Parathyroid adenoma (tissue), 2 donors: Measurements from ENCODE around the gene TMEM217.
"Not testable (repeated sequence)": the region's sequence is repeated elsewhere in the genome, so short reads cannot be mapped to it uniquely, and the experiment has no call there.

Experiments
- H2AFZ ChIP-seq: fragments of 300-600 bp; sonication (generic); one replicate; pipeline ENCODE4 v1.7.0; 2017; ENCODE audit warnings: antibody characterized with exemption, mild to moderate bottlenecking
- H3K27ac ChIP-seq: fragments of 300-600 bp; sonication (generic); one replicate; pipeline ENCODE4 v1.7.0; 2017
- H3K27me3 ChIP-seq: fragments of 300-600 bp; sonication (generic); one replicate; pipeline ENCODE4 v1.7.0; 2017; ENCODE audit warnings: low read length; ENCODE audit not compliant: control insufficient read depth, insufficient read depth
- H3K36me3 ChIP-seq: fragments of 300-600 bp; sonication (generic); one replicate; pipeline ENCODE4 v1.7.0; 2017; ENCODE audit warnings: low read length; ENCODE audit not compliant: control insufficient read depth, insufficient read depth
- H3K4me1 ChIP-seq: fragments of 300-600 bp; sonication (generic); one replicate; pipeline ENCODE4 v1.7.0; 2017; ENCODE audit warnings: control low read depth
- H3K4me2 ChIP-seq: fragments of 300-600 bp; sonication (generic); one replicate; pipeline ENCODE4 v1.7.0; 2017; ENCODE audit warnings: low read length
- H3K4me3 ChIP-seq: fragments of 300-600 bp; sonication (generic); one replicate; pipeline ENCODE4 v1.7.0; 2017; ENCODE audit warnings: low read depth, low read length
- H3K79me2 ChIP-seq: fragments of 300-600 bp; sonication (generic); one replicate; pipeline ENCODE4 v1.7.0; 2017; ENCODE audit warnings: control low read depth
- H3K9ac ChIP-seq: fragments of 300-600 bp; sonication (generic); one replicate; pipeline ENCODE4 v1.7.0; 2017; ENCODE audit warnings: mild to moderate bottlenecking
- H3K9me3 ChIP-seq: fragments of 300-600 bp; sonication (generic); one replicate; pipeline ENCODE4 v1.7.0; 2017; ENCODE audit warnings: low read length; ENCODE audit not compliant: control insufficient read depth
- TF ChIP-seq, protein P1 (sequence below): fragments of 300-600 bp; sonication (generic); IDR thresholded peaks from one replicate; pipeline ENCODE4 v1.7.0; 2017; ENCODE audit warnings: antibody characterized with exemption, mild to moderate bottlenecking
- donor health status: primary hyperparathyroidism.

Gene TMEM217

DNA sequence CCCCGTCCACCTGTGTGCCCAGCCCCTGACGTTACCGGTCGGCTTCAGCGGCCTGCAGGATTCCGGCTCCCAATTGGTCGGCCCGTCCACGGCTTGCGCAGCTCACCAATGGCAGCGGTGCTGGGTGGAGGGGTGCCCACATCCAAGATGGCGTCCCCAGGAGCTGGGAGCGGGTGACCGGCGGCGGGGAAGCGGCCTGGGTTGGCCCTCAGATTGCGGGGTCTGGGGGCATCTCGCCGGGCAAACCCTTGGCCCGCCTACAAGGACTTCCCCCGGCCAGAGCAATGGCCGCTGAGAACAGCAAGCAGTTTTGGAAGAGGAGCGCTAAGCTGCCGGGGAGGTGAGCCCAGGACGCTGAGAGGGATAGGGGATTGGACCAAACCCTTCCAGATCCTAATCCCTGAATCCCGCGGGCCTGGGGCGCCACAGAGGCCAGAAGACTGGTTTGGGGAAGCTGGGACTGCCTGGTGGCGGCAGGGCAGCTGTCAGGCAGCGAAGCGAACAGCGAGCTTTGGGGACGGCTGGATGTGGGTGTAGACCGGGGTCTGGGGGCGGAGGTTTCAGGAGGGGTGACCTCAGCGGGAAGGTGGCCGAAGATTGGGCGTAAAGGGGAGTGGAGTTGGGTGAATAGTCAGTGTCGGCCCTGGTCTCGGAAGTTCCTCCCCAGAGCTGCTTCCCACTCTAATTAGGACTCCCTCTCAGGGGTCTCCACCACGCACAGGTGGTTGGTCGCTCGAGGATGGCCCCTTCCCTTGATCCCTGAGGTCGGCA lies at the start of gene TMEM217, which contains the start of gene TBC1D22B:
TSS of gene TMEM217 (minus strand) at position 511 of the 771 bp plus-strand sequence. CDS start 39,114 bp downstream, outside the sequence.
TSS of gene TBC1D22B (plus strand) at position 139 of the 771 bp plus-strand sequence. CDS start at position 285, 146 bp downstream.
- H3K4me1 ChIP-seq = peaks cover 3% of the 10 kb centered on the region
- no peaks in the 10 kb centered on the region for H3K36me3 ChIP-seq
- TF ChIP-seq, protein P1, sequence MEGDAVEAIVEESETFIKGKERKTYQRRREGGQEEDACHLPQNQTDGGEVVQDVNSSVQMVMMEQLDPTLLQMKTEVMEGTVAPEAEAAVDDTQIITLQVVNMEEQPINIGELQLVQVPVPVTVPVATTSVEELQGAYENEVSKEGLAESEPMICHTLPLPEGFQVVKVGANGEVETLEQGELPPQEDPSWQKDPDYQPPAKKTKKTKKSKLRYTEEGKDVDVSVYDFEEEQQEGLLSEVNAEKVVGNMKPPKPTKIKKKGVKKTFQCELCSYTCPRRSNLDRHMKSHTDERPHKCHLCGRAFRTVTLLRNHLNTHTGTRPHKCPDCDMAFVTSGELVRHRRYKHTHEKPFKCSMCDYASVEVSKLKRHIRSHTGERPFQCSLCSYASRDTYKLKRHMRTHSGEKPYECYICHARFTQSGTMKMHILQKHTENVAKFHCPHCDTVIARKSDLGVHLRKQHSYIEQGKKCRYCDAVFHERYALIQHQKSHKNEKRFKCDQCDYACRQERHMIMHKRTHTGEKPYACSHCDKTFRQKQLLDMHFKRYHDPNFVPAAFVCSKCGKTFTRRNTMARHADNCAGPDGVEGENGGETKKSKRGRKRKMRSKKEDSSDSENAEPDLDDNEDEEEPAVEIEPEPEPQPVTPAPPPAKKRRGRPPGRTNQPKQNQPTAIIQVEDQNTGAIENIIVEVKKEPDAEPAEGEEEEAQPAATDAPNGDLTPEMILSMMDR = no peak

DNA sequence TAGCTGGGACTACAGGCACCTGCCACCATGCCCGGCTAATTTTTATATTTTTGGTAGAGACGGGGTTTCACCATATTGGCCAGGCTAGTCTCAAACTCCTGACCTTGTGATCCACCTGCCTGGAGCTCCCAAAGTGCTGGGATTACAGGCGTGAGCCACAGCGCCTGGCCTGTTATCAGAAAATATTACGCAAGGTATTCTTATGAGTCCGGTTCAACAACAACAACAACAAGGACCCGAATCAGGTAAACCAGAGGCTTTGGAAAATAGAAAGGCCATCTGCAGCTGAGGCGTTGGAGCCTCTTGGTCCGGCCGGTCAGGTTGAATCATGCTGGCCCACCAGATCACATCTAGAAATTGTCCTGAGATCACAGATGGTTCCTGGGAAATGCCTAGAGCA lies 49.5 kb upstream of the TMEM217 start:
- not testable (repeated sequence) for H3K27ac ChIP-seq, H3K4me2 ChIP-seq, H3K9ac ChIP-seq, H3K36me3 ChIP-seq, H3K9me3 ChIP-seq, H3K4me3 ChIP-seq, H2AFZ ChIP-seq, H3K27me3 ChIP-seq, H3K79me2 ChIP-seq, H3K4me1 ChIP-seq

More for the DNA sequence above, at the start of gene TMEM217, which contains the start of gene TBC1D22B:
- peak within 1 kb of the TSS; percentile 97 for H3K9ac ChIP-seq
- no peaks in the 10 kb centered on the region for H3K27me3 ChIP-seq
- peak within 1 kb of the TSS; percentile 92 for H3K4me2 ChIP-seq
- peak within 1 kb of the TSS; percentile 99 for H2AFZ ChIP-seq
- peak within 1 kb of the TSS; percentile 78 for H3K27ac ChIP-seq
- peaks cover 31% of the 10 kb centered on the region for H3K79me2 ChIP-seq
- peak within 1 kb of the TSS; percentile 92 for H3K4me3 ChIP-seq
- no peaks in the 10 kb centered on the region for H3K9me3 ChIP-seq

DNA sequence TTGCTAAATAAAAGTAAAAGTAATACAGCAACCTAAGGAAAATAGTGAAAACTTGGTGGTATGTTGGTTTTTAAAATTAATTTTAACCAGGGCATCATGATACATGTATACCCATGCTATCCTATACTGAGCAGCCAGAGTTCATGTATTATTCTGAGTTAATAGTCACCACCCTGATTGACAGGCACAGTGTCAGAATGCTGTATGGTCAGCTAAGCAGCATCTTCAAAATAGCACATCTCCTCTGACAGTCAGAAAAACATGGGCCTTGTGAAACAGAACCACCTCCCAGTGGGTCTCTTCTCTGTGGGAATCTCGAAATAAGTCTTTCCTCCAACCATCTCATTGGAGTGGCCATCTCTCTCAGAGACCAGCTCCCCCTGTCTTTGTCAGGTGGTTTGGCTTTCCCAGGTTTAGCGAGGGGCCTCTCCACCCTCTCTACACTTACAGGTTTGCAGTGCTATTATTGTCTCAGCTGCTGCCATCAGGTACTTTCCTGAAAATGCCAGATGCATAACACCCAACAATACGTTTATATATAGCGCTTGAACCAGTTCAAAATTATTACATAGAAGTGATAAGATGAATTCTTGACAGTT lies 48.8 kb upstream of the TMEM217 start:
- Histone ChIP-seq H3K4me2 (no peak overlapping the region), H3K27me3 (no peaks in the 10 kb centered on the region), H3K27ac (no peak overlapping the region), H2AFZ (no peak overlapping the region), H3K79me2 (no peaks in the 10 kb centered on the region), H3K9ac (no peak overlapping the region), H3K4me3 (no peak overlapping the region), H3K36me3 (no peaks in the 10 kb centered on the region), H3K4me1 (peaks cover 6% of the 10 kb centered on the region), H3K9me3 (no peaks in the 10 kb centered on the region)
- TF ChIP-seq, protein P1 = no peak

DNA sequence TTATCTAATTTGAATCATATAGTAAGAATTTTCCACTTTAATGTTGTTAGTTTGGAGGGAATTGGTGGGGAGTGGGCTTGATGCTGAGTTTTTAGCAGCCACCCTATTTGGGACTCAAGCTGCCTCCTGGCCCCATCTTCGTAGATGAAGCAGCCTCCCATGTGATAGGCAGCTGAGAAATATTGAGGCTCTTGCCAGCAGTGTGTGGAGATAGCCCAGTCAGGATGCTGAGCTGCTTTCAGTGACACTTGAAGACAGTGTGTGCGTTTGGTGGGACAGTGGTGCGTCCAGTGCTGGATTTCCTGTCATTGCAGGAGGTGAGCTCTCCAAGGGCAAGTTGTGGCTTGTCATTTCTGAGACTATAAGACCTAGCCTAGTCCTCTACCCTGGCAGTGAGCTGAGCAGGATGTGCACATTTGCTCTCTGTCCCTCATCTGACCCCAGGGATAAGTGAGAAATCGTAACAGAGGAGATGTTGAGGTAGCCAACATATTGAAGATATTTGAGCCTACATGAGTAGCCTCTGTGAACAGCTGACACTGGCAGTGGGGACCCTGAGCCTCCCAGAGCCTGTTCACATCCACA lies 48.0 kb upstream of the TMEM217 start:
- peaks cover 6% of the 10 kb centered on the region for H3K4me1 ChIP-seq
- TF ChIP-seq, protein P1 = no peak
- H3K9ac ChIP-seq = no peak overlapping the region
- no peak overlapping the region for H2AFZ ChIP-seq
- no peak overlapping the region for H3K4me2 ChIP-seq
- H3K9me3 ChIP-seq = no peaks in the 10 kb centered on the region
- H3K36me3 ChIP-seq = no peaks in the 10 kb centered on the region
- no peaks in the 10 kb centered on the region for H3K79me2 ChIP-seq
- H3K4me3 ChIP-seq = no peak overlapping the region
- no peaks in the 10 kb centered on the region for H3K27me3 ChIP-seq
- no peak overlapping the region for H3K27ac ChIP-seq

DNA sequence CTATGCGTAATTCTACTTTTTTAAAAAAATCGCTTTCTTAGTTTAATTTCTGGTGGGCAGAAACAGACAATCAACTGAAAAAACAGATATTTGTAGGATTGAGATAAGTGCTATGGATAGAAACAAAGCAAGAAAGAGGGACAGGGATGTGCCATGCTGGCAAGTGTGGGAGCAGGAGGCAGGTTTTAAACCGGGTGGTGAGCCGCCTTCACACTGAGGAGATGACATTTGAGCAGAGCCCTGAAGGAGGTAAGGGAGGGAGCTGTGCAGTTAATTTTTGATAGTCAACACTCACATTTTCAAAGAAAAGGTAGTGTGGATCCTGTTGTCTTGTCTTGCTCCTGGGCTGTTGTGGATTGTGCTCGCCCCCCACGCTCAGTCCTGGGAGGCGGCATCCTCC lies 46.8 kb upstream of the TMEM217 start:
- H2AFZ ChIP-seq = no peak overlapping the region
- H3K4me1 ChIP-seq = peaks cover 6% of the 10 kb centered on the region
- H3K27me3 ChIP-seq = no peaks in the 10 kb centered on the region
- no peaks in the 10 kb centered on the region for H3K9me3 ChIP-seq
- TF ChIP-seq, protein P1 = no peak
- no peak overlapping the region for H3K27ac ChIP-seq
- H3K4me2 ChIP-seq = no peak overlapping the region
- no peak overlapping the region for H3K4me3 ChIP-seq
- H3K9ac ChIP-seq = no peak overlapping the region
- H3K36me3 ChIP-seq = no peaks in the 10 kb centered on the region
- H3K79me2 ChIP-seq = no peaks in the 10 kb centered on the region
